T-cell (primary cell): Measurements from ENCODE around the gene PEAK3. TPM values are rescaled to one million over a fixed set of nuclear protein-coding genes. Genes with fewer than 3 reads are reported as not detected.

Source experiments
- ATAC-seq, 4 experiments: fragments of 200-7000 bp in 3 of 4; fragments of 150-1000 bp in 1 of 4; cut with Tn5 transposase; replicated peaks in 1 of 4; 1 replicate in 3 of 4; 2 replicates in 1 of 4; pipeline ENCODE4 v1.10.0; 2021; ENCODE audit warnings: moderate library complexity in 3 of 4, mild to moderate bottlenecking in 2 of 4, moderate number of reproducible peaks in 1 of 4
- CTCF ChIA-PET, 2 donors: fragments of 300-600 bp; sonication (Branson Sonifier 250); formaldehyde crosslinking; loops; one replicate each; lab custom pipeline; 2022; ENCODE audit warnings: antibody characterized with exemption in 2 of 2; lab: Charles Lee
- POLR2A ChIA-PET, 2 donors: fragments of 300-600 bp; sonication (Branson Sonifier 250); formaldehyde crosslinking; loops; one replicate each; lab custom pipeline; 2022; ENCODE audit warnings: antibody characterized with exemption in 2 of 2; lab: Charles Lee
- DNase-seq, 35 experiments: peaks; one replicate each; pipeline versions ENCODE4 v3.0.0 to v3.0.0-alpha.2; 2013 to 2023
- H3K27ac ChIP-seq: one replicate; pipeline ENCODE4 v1.5.1; 2013; ENCODE audit warnings: low read length
- H3K27me3 ChIP-seq, 2 experiments: replicated peaks in 1 of 2; 1 replicate in 1 of 2; 2 replicates in 1 of 2; pipeline versions ENCODE4 v1.6.1 to v1.7.0; 2013; ENCODE audit warnings: low read length in 1 of 2, mixed read lengths in 1 of 2; ENCODE audit not compliant: control insufficient read depth in 2 of 2, insufficient read depth in 2 of 2; ENCODE audit errors: extremely low read depth in 1 of 2
- H3K36me3 ChIP-seq, 2 donors: 1 replicate in 1 of 2; 2 replicates in 1 of 2; pipeline versions ENCODE4 v1.6.1 to v1.7.0; 2013; ENCODE audit warnings: low read length in 1 of 2; ENCODE audit not compliant: control insufficient read depth in 2 of 2, insufficient read depth in 1 of 2; ENCODE audit errors: extremely low read depth in 1 of 2
- H3K4me1 ChIP-seq, 2 experiments: 1 replicate in 1 of 2; 2 replicates in 1 of 2; pipeline versions ENCODE4 v1.6.1 to v1.7.0; 2013; ENCODE audit warnings: low read length in 2 of 2, mixed read lengths in 1 of 2; ENCODE audit not compliant: insufficient read depth in 2 of 2, control insufficient read depth in 1 of 2; ENCODE audit errors: extremely low read depth in 1 of 2
- H3K4me3 ChIP-seq, 2 donors: 1 replicate in 1 of 2; 2 replicates in 1 of 2; pipeline versions ENCODE4 v1.5.1 to v1.7.0; 2013; ENCODE audit warnings: mild to moderate bottlenecking in 2 of 2, low read length in 1 of 2, moderate library complexity in 1 of 2; ENCODE audit not compliant: control insufficient read depth in 1 of 2; ENCODE audit errors: extremely low read depth in 1 of 2
- H3K9me3 ChIP-seq: 2 replicates; pipeline ENCODE4 v1.7.0; 2013
- H3K27ac Mint-ChIP-seq, 2 donors: one replicate each; pipeline ENCODE4 v1.8.0; 2020 to 2021; ENCODE audit warnings: mild to moderate bottlenecking in 2 of 2, mixed read lengths in 2 of 2
- H3K27me3 Mint-ChIP-seq, 2 donors: one replicate each; pipeline ENCODE4 v1.8.0; 2021 to 2022; ENCODE audit warnings: mixed read lengths in 2 of 2
- H3K36me3 Mint-ChIP-seq: one replicate; pipeline ENCODE4 v1.8.0; 2021; ENCODE audit warnings: mixed read lengths
- H3K4me1 Mint-ChIP-seq, 3 donors: one replicate each; pipeline ENCODE4 v1.8.0; 2020 to 2022; ENCODE audit warnings: mixed read lengths in 3 of 3, mild to moderate bottlenecking in 1 of 3
- H3K4me3 Mint-ChIP-seq, 3 donors: one replicate each; pipeline ENCODE4 v1.8.0; 2020 to 2022; ENCODE audit warnings: mild to moderate bottlenecking in 3 of 3, mixed read lengths in 3 of 3, moderate library complexity in 3 of 3
- H3K9me3 Mint-ChIP-seq, 3 donors: one replicate each; pipeline ENCODE4 v1.8.0; 2020 to 2022; ENCODE audit warnings: mixed read lengths in 3 of 3
- WGBS: methylation state at CpG from one replicate; pipeline ENCODE4 v1.1.5; 2013; ENCODE audit warnings: missing lambda C conversion rate; ENCODE audit not compliant: insufficient coverage; 5-methylcytosine and 5-hydroxymethylcytosine counted together
- total RNA-seq, 35 experiments: library from RNA in 6 of 35; stranded (reverse) in 6 of 35; fragments of 120-200 nt in 1 of 35; gene quantifications; one replicate each; pipeline versions ENCODE4 v1.2.1 to v1.2.4 and lab custom pipeline; 2013 to 2026

Gene PEAK3
- total RNA-seq, 5 donors from 2014 or later (not counting 1 experiment from before 2014, with no cell fraction given): 0.22 to 0.49 (median 0.30) TPM; not detected in 2

GRCh38 chr19:2230033-2230531 is 51.9 kb downstream of the PEAK3 start:
- ATAC-seq (no peak), DNase-seq (no peak)
- Histone ChIP-seq H3K27ac (no peak overlapping the region), H3K4me1 (peaks cover 0 to 26% of the 10 kb centered on the region in 2 experiments), H3K4me3 (no peak overlapping the region), H3K9me3 (no peaks in the 10 kb centered on the region), H3K27me3 (no peaks in the 10 kb centered on the region), H3K36me3 (peaks cover 21 to 41% of the 10 kb centered on the region in 2 donors)
- Mint-ChIP-seq H3K27ac (no peak overlapping the region), H3K4me1 (peaks cover 1 to 21% (median 9%) of the 10 kb centered on the region in 3 donors), H3K27me3 (no peaks in the 10 kb centered on the region), H3K4me3 (no peak overlapping the region), H3K36me3 (peaks cover 15% of the 10 kb centered on the region), H3K9me3 (no peaks in the 10 kb centered on the region)
- POLR2A ChIA-PET: no interaction called here
- WGBS: 95% methylated on average over 38 of the region's 43 CpGs
- CTCF ChIA-PET: interaction anchor here in 1 of 2 donors (1.0 kb wide), 1 partner anchor 345 kb away, joined by 3 read pairs; no protein-coding TSS in a partner anchor

GRCh38 chr19:2229103-2230032 is 52.6 kb downstream of the PEAK3 start:
- CTCF ChIA-PET: interaction anchor here in 1 of 2 donors (1.0 kb wide), 1 partner anchor 346 kb away, joined by 3 read pairs; no protein-coding TSS in a partner anchor
- no peak overlapping the region for H3K27ac ChIP-seq
- no peak overlapping the region for H3K4me3 ChIP-seq
- Mint-ChIP-seq H3K4me1 (peaks cover 0 to 14% (median 6%) of the 10 kb centered on the region in 3 donors), H3K4me3 (no peak overlapping the region), H3K27ac (no peak overlapping the region), H3K36me3 (peaks cover 18% of the 10 kb centered on the region), H3K27me3 (no peaks in the 10 kb centered on the region), H3K9me3 (no peaks in the 10 kb centered on the region)
- POLR2A ChIA-PET: no interaction called here
- peaks cover 21 to 47% of the 10 kb centered on the region in 2 donors for H3K36me3 ChIP-seq
- H3K4me1 ChIP-seq: peaks cover 0 to 19% of the 10 kb centered on the region in 2 experiments
- ATAC-seq (no peak), DNase-seq (no peak)
- H3K27me3 ChIP-seq: no peaks in the 10 kb centered on the region
- H3K9me3 ChIP-seq: no peaks in the 10 kb centered on the region
- WGBS: 90% methylated on average over 32 of the region's 45 CpGs

- ChIA-PET CTCF (no interaction called here), POLR2A (no interaction called here)
- H3K9me3 Mint-ChIP-seq: no peaks in the 10 kb centered on the region
- peaks cover 0 to 14% (median 5%) of the 10 kb centered on the region in 3 donors for H3K4me1 Mint-ChIP-seq
- Histone ChIP-seq H3K27ac (no peak overlapping the region), H3K36me3 (peaks cover 21 to 41% of the 10 kb centered on the region in 2 donors), H3K4me3 (no peak overlapping the region), H3K4me1 (peaks cover 0 to 14% of the 10 kb centered on the region in 2 experiments), H3K27me3 (no peaks in the 10 kb centered on the region), H3K9me3 (no peaks in the 10 kb centered on the region)
- H3K36me3 Mint-ChIP-seq: peaks cover 21% of the 10 kb centered on the region
- 96% methylated on average over 48 of the region's 48 CpGs for WGBS
- ATAC-seq (no peak), DNase-seq (no peak)
- H3K4me3 Mint-ChIP-seq: no peak overlapping the region
- H3K27ac Mint-ChIP-seq: no peak overlapping the region
- no peaks in the 10 kb centered on the region for H3K27me3 Mint-ChIP-seq
Measured at GRCh38 chr19:2228157-2229030, 53.6 kb downstream of the PEAK3 start.

DNA sequence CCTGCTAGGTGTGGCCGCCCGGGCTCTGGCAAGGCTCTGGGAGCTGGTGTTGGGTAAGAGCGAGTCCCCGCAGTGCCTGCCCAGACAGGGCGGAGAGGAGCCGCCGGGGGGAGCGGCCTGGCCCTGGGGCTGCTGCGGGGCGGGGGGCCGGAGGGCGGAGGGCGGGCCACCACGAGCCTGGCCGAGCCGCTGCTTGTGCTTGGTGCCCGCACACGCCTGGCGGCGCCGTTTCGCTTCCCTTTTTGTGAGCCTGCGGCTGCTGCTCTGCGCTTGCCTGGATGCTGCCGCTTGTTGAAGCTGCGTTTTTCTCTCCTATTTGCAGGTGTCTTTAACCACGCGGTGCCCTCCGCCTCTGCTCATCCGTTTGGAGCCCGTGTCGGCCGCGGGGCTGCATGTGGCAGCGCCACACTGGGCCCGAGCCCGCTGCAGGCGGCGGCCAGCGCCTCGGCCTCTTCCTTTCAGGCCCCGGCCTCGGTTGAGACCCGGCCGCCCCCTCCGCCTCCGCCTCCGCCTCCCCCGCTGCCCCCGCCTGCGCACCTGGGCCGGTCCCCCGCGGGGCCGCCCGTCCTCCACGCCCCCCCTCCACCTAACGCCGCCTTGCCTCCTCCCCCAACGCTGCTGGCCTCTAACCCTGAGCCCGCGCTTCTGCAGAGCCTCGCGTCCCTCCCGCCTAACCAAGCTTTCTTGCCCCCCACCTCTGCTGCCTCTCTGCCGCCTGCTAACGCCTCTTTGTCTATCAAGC is 54.4 kb downstream of the PEAK3 start:
- CTCF ChIA-PET: no interaction called here
- H3K27me3 ChIP-seq: no peaks in the 10 kb centered on the region
- POLR2A ChIA-PET: no interaction called here
- no peaks in the 10 kb centered on the region for H3K27me3 Mint-ChIP-seq
- H3K9me3 Mint-ChIP-seq: no peaks in the 10 kb centered on the region
- peaks cover 0 to 7% of the 10 kb centered on the region in 2 experiments for H3K4me1 ChIP-seq
- H3K27ac ChIP-seq: no peak overlapping the region
- WGBS: 94% methylated on average over 46 of the region's 67 CpGs
- peaks cover 19 to 36% of the 10 kb centered on the region in 2 donors for H3K36me3 ChIP-seq
- ATAC-seq (no peak), DNase-seq (no peak)
- H3K4me3 ChIP-seq: no peak overlapping the region
- peaks cover 21% of the 10 kb centered on the region for H3K36me3 Mint-ChIP-seq
- no peak overlapping the region for H3K27ac Mint-ChIP-seq
- H3K4me3 Mint-ChIP-seq: no peak overlapping the region
- no peaks in the 10 kb centered on the region for H3K9me3 ChIP-seq
- peaks cover 0 to 9% (median 5%) of the 10 kb centered on the region in 3 donors for H3K4me1 Mint-ChIP-seq

- ATAC-seq (no peak), DNase-seq (no peak)
- Histone ChIP-seq H3K27ac (no peak overlapping the region), H3K36me3 (peaks cover 16 to 33% of the 10 kb centered on the region in 2 donors), H3K9me3 (no peaks in the 10 kb centered on the region), H3K4me1 (peaks cover 0 to 5% of the 10 kb centered on the region in 2 experiments), H3K4me3 (no peak overlapping the region), H3K27me3 (no peaks in the 10 kb centered on the region)
- H3K27me3 Mint-ChIP-seq: no peaks in the 10 kb centered on the region
- peaks cover 21% of the 10 kb centered on the region for H3K36me3 Mint-ChIP-seq
- H3K9me3 Mint-ChIP-seq: no peaks in the 10 kb centered on the region
- H3K4me1 Mint-ChIP-seq: peaks cover 0 to 6% (median 5%) of the 10 kb centered on the region in 3 donors
- CTCF ChIA-PET: no interaction called here
- no peak overlapping the region for H3K27ac Mint-ChIP-seq
- POLR2A ChIA-PET: no interaction called here
- H3K4me3 Mint-ChIP-seq: no peak overlapping the region
- WGBS: 97% methylated on average over 46 of the region's 53 CpGs
Measured at GRCh38 chr19:2226840-2227360, 55.1 kb downstream of the PEAK3 start.
